Erythroblast (primary cell): ENCODE measurements around the gene SEPTIN10.

Experiments
- GATA1 ChIP-seq: IDR thresholded peaks from 2 replicates; pipeline ENCODE4 v1.6.1; 2011; ENCODE audit warnings: low read depth, mild to moderate bottlenecking, control low read depth, low read length, moderate library complexity
- POLR2A ChIP-seq: IDR thresholded peaks from 2 replicates; pipeline ENCODE4 v1.6.1; 2011; ENCODE audit warnings: mild to moderate bottlenecking, low read length

- TF ChIP-seq POLR2A (no peak), GATA1 (no peak)
These were observed 87.3 kb downstream of the SEPTIN10 start for GRCh38 chr2:109526442-109526970.
